Measurements from ENCODE around the gene OR5AR1. TPM values are rescaled to one million over a fixed set of nuclear protein-coding genes. Genes with fewer than 3 reads are reported as not detected.

Gene OR5AR1
- total RNA-seq, 1 donor from 2014 or later, result not detected

DNA sequence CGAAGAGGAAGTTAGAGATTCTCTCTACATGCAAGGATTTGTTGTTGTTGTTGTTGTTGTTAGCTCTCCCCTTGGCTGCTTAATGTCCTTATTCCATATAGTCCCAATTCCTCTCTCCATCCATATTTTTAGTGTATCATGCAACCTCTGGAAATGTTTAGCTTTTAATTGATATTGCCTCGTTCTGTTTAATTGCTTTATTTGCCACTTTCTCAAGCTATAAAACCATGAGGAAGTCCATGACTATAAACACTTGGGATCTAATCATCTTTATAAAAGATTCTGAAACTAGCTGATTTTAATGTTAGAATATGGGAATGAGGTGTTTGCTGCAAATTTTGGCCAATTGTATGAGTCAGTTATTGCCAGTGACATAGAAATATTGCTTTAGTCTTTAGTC, 29.9 kb downstream of the OR5AR1 start:
- Mint-ChIP-seq H3K36me3 (ENCODE audit: insufficient read depth) (no peaks in the 10 kb centered on the region), H3K9me3 (ENCODE audit: low read depth) (no peaks in the 10 kb centered on the region), H3K4me1 (ENCODE audit: low read depth) (no peaks in the 10 kb centered on the region), H3K27me3 (no peaks in the 10 kb centered on the region), H3K27ac (no peak overlapping the region), H3K4me3 (ENCODE audit: low read depth) (no peak overlapping the region)
- DNase-seq (ENCODE audit: low spot score, unreplicated experiment), result no peak
- TF ChIP-seq, protein P1, sequence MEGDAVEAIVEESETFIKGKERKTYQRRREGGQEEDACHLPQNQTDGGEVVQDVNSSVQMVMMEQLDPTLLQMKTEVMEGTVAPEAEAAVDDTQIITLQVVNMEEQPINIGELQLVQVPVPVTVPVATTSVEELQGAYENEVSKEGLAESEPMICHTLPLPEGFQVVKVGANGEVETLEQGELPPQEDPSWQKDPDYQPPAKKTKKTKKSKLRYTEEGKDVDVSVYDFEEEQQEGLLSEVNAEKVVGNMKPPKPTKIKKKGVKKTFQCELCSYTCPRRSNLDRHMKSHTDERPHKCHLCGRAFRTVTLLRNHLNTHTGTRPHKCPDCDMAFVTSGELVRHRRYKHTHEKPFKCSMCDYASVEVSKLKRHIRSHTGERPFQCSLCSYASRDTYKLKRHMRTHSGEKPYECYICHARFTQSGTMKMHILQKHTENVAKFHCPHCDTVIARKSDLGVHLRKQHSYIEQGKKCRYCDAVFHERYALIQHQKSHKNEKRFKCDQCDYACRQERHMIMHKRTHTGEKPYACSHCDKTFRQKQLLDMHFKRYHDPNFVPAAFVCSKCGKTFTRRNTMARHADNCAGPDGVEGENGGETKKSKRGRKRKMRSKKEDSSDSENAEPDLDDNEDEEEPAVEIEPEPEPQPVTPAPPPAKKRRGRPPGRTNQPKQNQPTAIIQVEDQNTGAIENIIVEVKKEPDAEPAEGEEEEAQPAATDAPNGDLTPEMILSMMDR (IDR thresholded peaks at IDR 0.05; ENCODE audit: unreplicated experiment), result no peak

- no peak within 1 kb of the TSS for H3K27ac Mint-ChIP-seq
- H3K27me3 Mint-ChIP-seq, result no peaks in the 10 kb centered on the region
- H3K36me3 Mint-ChIP-seq (ENCODE audit: insufficient read depth), result no peaks in the 10 kb centered on the region
Measured at GRCh38 chr11:56698795-56699194, 35.3 kb downstream of the OR5AR1 start, which contains the start of gene OR9G1. Gene OR9G1, plus strand, starts transcription at chr11:56699095. Its CDS starts 1,293 bp downstream, at chr11:56700388.

GRCh38 chr11:56700242-56700913, 36.9 kb downstream of the OR5AR1 start:
- H3K9me3 Mint-ChIP-seq (ENCODE audit: low read depth), result no peaks in the 10 kb centered on the region
- no peaks in the 10 kb centered on the region for H3K4me1 Mint-ChIP-seq (ENCODE audit: low read depth)
- H3K36me3 Mint-ChIP-seq (ENCODE audit: insufficient read depth), result no peaks in the 10 kb centered on the region
- H3K27ac Mint-ChIP-seq, result no peak overlapping the region
- no peak for DNase-seq (ENCODE audit: low spot score, unreplicated experiment)
- no peak overlapping the region for H3K4me3 Mint-ChIP-seq (ENCODE audit: low read depth)
- H3K27me3 Mint-ChIP-seq, result no peaks in the 10 kb centered on the region
- TF ChIP-seq, protein P1 (IDR thresholded peaks at IDR 0.05; ENCODE audit: unreplicated experiment), result no peak

More at GRCh38 chr11:56698795-56699194, 35.3 kb downstream of the OR5AR1 start, which contains the start of gene OR9G1:
- TF ChIP-seq, protein P1 (IDR thresholded peaks at IDR 0.05; ENCODE audit: unreplicated experiment), result no peak
- Mint-ChIP-seq H3K4me3 (ENCODE audit: low read depth) (no peak within 1 kb of the TSS), H3K4me1 (ENCODE audit: low read depth) (no peaks in the 10 kb centered on the region), H3K9me3 (ENCODE audit: low read depth) (no peaks in the 10 kb centered on the region)
- DNase-seq (ENCODE audit: low spot score, unreplicated experiment), result no peak

GRCh38 chr11:56700914-56701485, 37.5 kb downstream of the OR5AR1 start:
- Mint-ChIP-seq H3K9me3 (ENCODE audit: low read depth) (no peaks in the 10 kb centered on the region), H3K36me3 (ENCODE audit: insufficient read depth) (no peaks in the 10 kb centered on the region), H3K27ac (no peak overlapping the region), H3K27me3 (no peaks in the 10 kb centered on the region), H3K4me1 (ENCODE audit: low read depth) (no peaks in the 10 kb centered on the region), H3K4me3 (ENCODE audit: low read depth) (no peak overlapping the region)
- TF ChIP-seq, protein P1 (IDR thresholded peaks at IDR 0.05; ENCODE audit: unreplicated experiment), result no peak
- no peak for DNase-seq (ENCODE audit: low spot score, unreplicated experiment)

DNA sequence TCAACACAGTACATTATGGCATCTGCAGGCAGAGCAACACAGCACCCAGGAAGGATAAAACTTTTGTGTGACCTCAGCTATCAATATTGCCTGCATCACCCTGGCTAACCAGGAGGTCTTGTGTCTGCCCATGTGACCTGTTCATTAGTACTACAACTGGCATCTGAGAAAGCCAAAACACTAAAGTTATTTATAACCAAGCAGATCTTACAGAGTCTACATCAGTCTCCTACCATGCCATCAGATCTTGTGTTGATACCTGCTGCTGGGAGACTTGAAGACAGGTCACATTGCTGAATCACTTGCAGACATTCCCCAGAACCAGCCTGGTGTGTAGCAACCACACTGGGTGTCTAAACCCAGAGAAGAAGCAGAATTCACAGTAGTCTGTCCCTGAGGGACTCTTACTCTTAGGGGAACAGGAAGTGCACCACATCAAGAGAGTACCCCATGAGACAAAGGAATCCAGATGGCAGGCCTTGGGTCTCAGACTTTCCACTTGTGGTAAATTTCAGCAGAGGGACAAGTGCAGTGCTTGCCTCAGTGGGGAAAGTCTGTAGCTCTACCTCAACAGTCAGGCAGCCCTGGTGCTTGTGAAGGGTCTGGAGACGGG, 42.4 kb downstream of the OR5AR1 start:
- H3K27ac Mint-ChIP-seq, result no peak overlapping the region
- peaks cover 2% of the 10 kb centered on the region for H3K36me3 Mint-ChIP-seq (ENCODE audit: insufficient read depth)
- TF ChIP-seq, protein P1 (IDR thresholded peaks at IDR 0.05; ENCODE audit: unreplicated experiment), result no peak

More for the DNA sequence above, 42.4 kb downstream of the OR5AR1 start:
- H3K27me3 Mint-ChIP-seq, result no peaks in the 10 kb centered on the region
- peaks cover 24% of the 10 kb centered on the region for H3K9me3 Mint-ChIP-seq (ENCODE audit: low read depth)
- no peak for DNase-seq (ENCODE audit: low spot score, unreplicated experiment)
- H3K4me1 Mint-ChIP-seq (ENCODE audit: low read depth), result no peaks in the 10 kb centered on the region
- H3K4me3 Mint-ChIP-seq (ENCODE audit: low read depth), result no peak overlapping the region
